Epidermal melanocyte (primary cell): Measurements from ENCODE around the gene ATP10A.
A peak's percentile ranks its signal among the peaks of the same experiment; 100 is the strongest.
"Not testable (repeated sequence)": the region's sequence is repeated elsewhere in the genome, so short reads cannot be mapped to it uniquely, and the experiment has no call there.

ENCODE experiments used
- DNase-seq: peaks from one replicate; pipeline ENCODE4 v3.0.0; 2011; ENCODE audit warnings: low spot score; ENCODE audit not compliant: insufficient read length

Gene ATP10A

GRCh38 chr15:25858952-25859760 is 4.0 kb downstream of the ATP10A start:
- no peak for DNase-seq

- DNase-seq = not testable (repeated sequence)
Measured at GRCh38 chr15:25856059-25856458, 7.1 kb downstream of the ATP10A start.

GRCh38 chr15:25852661-25853524 is 10.2 kb downstream of the ATP10A start:
- DNase-seq = no peak

- DNase-seq = no peak
Measured at GRCh38 chr15:25852027-25852426, 11.1 kb downstream of the ATP10A start.

GRCh38 chr15:25850154-25851111 is 12.7 kb downstream of the ATP10A start:
- DNase-seq = no peak

- DNase-seq = peak; percentile 76
Measured at GRCh38 chr15:25849157-25849921, 13.8 kb downstream of the ATP10A start.

- no peak for DNase-seq
Measured at GRCh38 chr15:25848784-25849156, 14.4 kb downstream of the ATP10A start.

- no peak for DNase-seq
Measured at GRCh38 chr15:25848325-25848724, 14.8 kb downstream of the ATP10A start.

GRCh38 chr15:25847051-25847450 is 16.1 kb downstream of the ATP10A start:
- DNase-seq = no peak

GRCh38 chr15:25846377-25846776 is 16.8 kb downstream of the ATP10A start:
- no peak for DNase-seq

GRCh38 chr15:25844981-25845680 is 18.0 kb downstream of the ATP10A start:
- no peak for DNase-seq

- no peak for DNase-seq
Measured at GRCh38 chr15:25844542-25844941, 18.6 kb downstream of the ATP10A start.

- no peak for DNase-seq
Measured at GRCh38 chr15:25844076-25844475, 19.1 kb downstream of the ATP10A start.

GRCh38 chr15:25839638-25840156 is 23.4 kb downstream of the ATP10A start:
- DNase-seq = no peak

- DNase-seq = no peak
Measured at GRCh38 chr15:25838871-25839195, 24.3 kb downstream of the ATP10A start.

GRCh38 chr15:25838191-25838870 is 24.8 kb downstream of the ATP10A start:
- DNase-seq = no peak

GRCh38 chr15:25832158-25832557 is 31.0 kb downstream of the ATP10A start:
- no peak for DNase-seq

- DNase-seq = no peak
Measured at GRCh38 chr15:25830844-25831451, 32.2 kb downstream of the ATP10A start.

GRCh38 chr15:25829073-25829472 is 34.1 kb downstream of the ATP10A start:
- DNase-seq = no peak
